ENCODE data around the gene SEC24A. TPM values are rescaled to one million over a fixed set of nuclear protein-coding genes. Genes with fewer than 3 reads are reported as not detected.

The SEC24A gene
- 18.0 and 23.3 TPM in 2 replicates for total RNA-seq

DNA sequence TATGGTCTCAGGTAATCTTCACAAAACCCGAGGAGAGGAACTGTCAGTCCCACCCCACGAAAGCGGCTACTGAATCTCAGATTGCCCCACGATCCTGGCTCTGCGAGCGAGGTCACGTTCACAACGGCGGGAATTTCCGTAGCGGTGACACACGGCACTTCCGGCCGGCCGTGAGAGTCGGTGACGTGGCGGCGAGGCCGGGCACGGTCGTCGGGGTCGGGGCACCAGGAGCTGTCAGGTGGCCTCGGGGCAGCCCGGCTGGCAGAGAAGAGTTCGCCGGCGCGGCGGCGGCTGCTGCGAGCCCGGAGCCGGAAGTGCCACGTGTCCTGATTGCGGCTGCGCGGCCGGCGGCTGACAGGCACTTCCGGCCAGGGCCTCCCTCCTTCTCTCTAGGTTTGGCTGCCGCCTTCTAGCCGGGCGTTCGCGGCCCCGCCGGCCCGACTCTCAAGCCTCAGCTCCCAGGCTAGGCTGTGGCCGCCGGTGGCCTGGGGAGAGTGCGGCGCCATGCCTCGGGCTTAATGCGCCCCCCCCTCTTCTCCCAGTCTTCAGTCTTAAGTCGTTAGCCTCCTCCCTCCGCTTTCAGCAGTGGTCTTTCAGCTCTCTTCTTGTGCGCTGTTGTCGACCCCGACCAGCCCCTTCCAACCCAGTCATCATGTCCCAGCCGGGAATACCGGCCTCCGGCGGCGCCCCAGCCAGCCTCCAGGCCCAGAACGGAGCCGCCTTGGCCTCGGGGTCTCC lies at the start of gene SEC24A:
TSS of gene SEC24A (plus strand) at position 361 of the 738 bp plus-strand sequence. CDS start at position 653, 292 bp downstream.

GRCh38 chr5:134738133-134738962 lies 89.8 kb downstream of the SEC24A start, which contains the start of gene CAMLG:
Gene CAMLG (plus strand): TSS chr5:134738548. CDS start chr5:134738621, 73 bp downstream.

GRCh38 chr5:134758504-134759341 lies 110.1 kb downstream of the SEC24A start, which contains the start of gene DDX46:
Gene DDX46 (plus strand): TSS chr5:134758779. CDS start chr5:134758939, 160 bp downstream.

Other genes with a start within 250 kb of the SEC24A start
- gene CDKN2AIPNL, start 236.9 kb upstream of the SEC24A start, total RNA-seq: 23.7 and 31.4 TPM in 2 replicates
- 22.9 and 32.2 TPM in 2 replicates for gene JADE2, start 123.1 kb upstream of the SEC24A start, total RNA-seq
- gene SAR1B, start 16.0 kb upstream of the SEC24A start, total RNA-seq: 136 and 152 TPM in 2 replicates
- gene CAMLG, start 89.8 kb downstream of the SEC24A start, total RNA-seq: 31.2 and 35.9 TPM in 2 replicates
- 20.1 and 21.3 TPM in 2 replicates for gene DDX46, start 110.0 kb downstream of the SEC24A start, total RNA-seq
- gene C5orf24, start 197.2 kb downstream of the SEC24A start, total RNA-seq: 40.8 and 47.3 TPM in 2 replicates
- 136 and 163 TPM in 2 replicates for gene TXNDC15, start 225.6 kb downstream of the SEC24A start, total RNA-seq